Karpas-422 (cell line): ENCODE measurements around the gene GNG8. TPM values are rescaled to one million over a fixed set of nuclear protein-coding genes. Genes with fewer than 3 reads are reported as not detected.

ENCODE experiments used
- DNase-seq: peaks from one replicate; pipeline ENCODE4 v3.0.0-alpha.2; 2015
- H2AFZ ChIP-seq: fragments of 200-600 bp; sonication (generic); 2 replicates; pipeline ENCODE4 v1.6.1; 2014; ENCODE audit warnings: antibody characterized with exemption, low read length, mixed read lengths
- H3K27ac ChIP-seq: fragments of 200-600 bp; sonication (generic); 2 replicates; pipeline ENCODE4 v1.5.1; 2014; ENCODE audit warnings: mild to moderate bottlenecking, low read length, moderate library complexity
- H3K27me3 ChIP-seq: fragments of 200-600 bp; sonication (generic); 2 replicates; pipeline ENCODE4 v1.6.1; 2014; ENCODE audit warnings: low read length, mixed read lengths
- H3K36me3 ChIP-seq: fragments of 200-600 bp; sonication (generic); 2 replicates; pipeline ENCODE4 v1.6.1; 2014; ENCODE audit warnings: low read length, mixed read lengths; ENCODE audit not compliant: insufficient read depth
- H3K4me1 ChIP-seq: fragments of 200-600 bp; sonication (generic); 2 replicates; pipeline ENCODE4 v1.6.1; 2014; ENCODE audit warnings: mild to moderate bottlenecking, low read length, mixed read lengths
- H3K4me2 ChIP-seq: fragments of 200-600 bp; sonication (generic); 2 replicates; pipeline ENCODE4 v1.6.1; 2014; ENCODE audit warnings: low read length, low read depth, mild to moderate bottlenecking; ENCODE audit not compliant: poor library complexity, severe bottlenecking
- H3K4me3 ChIP-seq: fragments of 200-600 bp; sonication (generic); 2 replicates; pipeline ENCODE4 v1.5.1; 2014; ENCODE audit warnings: mild to moderate bottlenecking, antibody characterized with exemption, low read length, mixed read lengths
- H3K79me2 ChIP-seq: fragments of 200-600 bp; sonication (generic); 2 replicates; pipeline ENCODE4 v1.6.1; 2014; ENCODE audit warnings: mild to moderate bottlenecking, low read length, mixed read lengths
- H3K9ac ChIP-seq: fragments of 200-600 bp; sonication (generic); 2 replicates; pipeline ENCODE4 v1.6.0; 2014; ENCODE audit warnings: low read length
- H3K9me2 ChIP-seq: fragments of 200-600 bp; sonication (generic), shearing (Covaris generic); replicated peaks from 2 replicates; pipeline ENCODE4 v1.6.0; 2014; ENCODE audit warnings: mild to moderate bottlenecking, low read length, moderate library complexity; ENCODE audit not compliant: insufficient read depth
- H3K9me3 ChIP-seq: fragments of 300-700, 200-600 bp; sonication (generic); 2 replicates; pipeline ENCODE4 v1.6.1; 2014; ENCODE audit warnings: low read length, mixed read lengths
- H4K20me1 ChIP-seq: fragments of 200-600 bp; sonication (generic); 2 replicates; pipeline ENCODE4 v1.6.1; 2014; ENCODE audit warnings: mild to moderate bottlenecking, antibody characterized with exemption, low read length, low read depth; ENCODE audit not compliant: insufficient read depth
- total RNA-seq: library from RNA; depleted of rRNA; stranded (reverse); fragments of >200 nt; shearing (Covaris generic); gene quantifications from 2 replicates; pipeline ENCODE4 v1.2.3, GENCODE V29; 2014; ENCODE audit warnings: low replicate concordance

Gene GNG8
- total RNA-seq, 1 experiment from 2014 or later: not detected

DNA sequence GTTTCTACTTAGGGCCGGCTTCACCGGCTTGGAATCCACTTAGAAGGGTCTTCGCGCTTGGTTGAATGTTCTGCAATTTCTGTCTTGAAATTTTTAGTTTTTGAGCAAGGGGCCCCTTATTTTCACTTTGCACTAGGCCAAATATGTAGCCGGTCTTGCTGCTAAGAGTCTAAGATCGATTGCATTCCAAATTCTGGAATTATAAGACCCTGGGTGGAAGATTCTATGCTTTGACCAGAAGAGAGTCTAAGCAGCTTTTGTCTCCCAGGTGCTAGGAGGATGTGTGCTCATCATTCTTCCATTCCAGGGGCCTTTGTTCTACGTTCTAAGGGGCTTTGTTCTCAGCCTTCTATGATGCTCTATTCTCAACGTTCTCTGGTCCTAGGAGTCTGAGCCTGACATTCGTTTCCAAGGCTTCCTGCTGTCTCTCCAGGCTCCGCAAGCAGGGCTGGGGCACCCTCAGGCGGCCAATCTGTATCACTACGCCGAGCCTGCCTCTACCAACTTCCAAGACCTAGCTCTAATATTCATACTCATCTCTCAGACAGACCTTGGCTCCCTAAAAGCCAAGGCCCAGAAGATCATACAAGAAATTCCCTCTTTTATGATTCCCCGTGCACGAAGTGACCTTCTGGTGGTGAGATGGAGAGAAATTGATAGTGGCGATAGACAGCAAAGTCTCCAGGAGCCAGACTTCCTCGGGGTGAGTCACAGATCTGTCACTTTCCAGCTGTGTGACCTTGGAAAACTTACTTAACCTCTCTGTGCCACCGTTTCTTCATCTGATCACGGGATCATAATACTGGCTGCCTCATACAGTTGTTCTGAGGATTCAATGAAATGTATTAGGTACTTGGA is 26.0 kb upstream of the GNG8 start:
- no peak overlapping the region for H3K27ac ChIP-seq
- no peaks in the 10 kb centered on the region; the same call in 1 of the 2 replicates for H4K20me1 ChIP-seq
- H2AFZ ChIP-seq: no peak overlapping the region
- H3K9me2 ChIP-seq: no peaks in the 10 kb centered on the region
- peak; percentile 87 for DNase-seq
- H3K4me1 ChIP-seq: peaks cover 29% of the 10 kb centered on the region
- H3K4me3 ChIP-seq: peak overlapping the region; percentile 43
- H3K36me3 ChIP-seq: no peaks in the 10 kb centered on the region
- peak overlapping the region; percentile 66 for H3K4me2 ChIP-seq
- H3K9ac ChIP-seq: peak overlapping the region; percentile 30; the same call in 1 of the 2 replicates
- no peaks in the 10 kb centered on the region for H3K9me3 ChIP-seq
- no peaks in the 10 kb centered on the region for H3K27me3 ChIP-seq
- no peaks in the 10 kb centered on the region for H3K79me2 ChIP-seq

DNA sequence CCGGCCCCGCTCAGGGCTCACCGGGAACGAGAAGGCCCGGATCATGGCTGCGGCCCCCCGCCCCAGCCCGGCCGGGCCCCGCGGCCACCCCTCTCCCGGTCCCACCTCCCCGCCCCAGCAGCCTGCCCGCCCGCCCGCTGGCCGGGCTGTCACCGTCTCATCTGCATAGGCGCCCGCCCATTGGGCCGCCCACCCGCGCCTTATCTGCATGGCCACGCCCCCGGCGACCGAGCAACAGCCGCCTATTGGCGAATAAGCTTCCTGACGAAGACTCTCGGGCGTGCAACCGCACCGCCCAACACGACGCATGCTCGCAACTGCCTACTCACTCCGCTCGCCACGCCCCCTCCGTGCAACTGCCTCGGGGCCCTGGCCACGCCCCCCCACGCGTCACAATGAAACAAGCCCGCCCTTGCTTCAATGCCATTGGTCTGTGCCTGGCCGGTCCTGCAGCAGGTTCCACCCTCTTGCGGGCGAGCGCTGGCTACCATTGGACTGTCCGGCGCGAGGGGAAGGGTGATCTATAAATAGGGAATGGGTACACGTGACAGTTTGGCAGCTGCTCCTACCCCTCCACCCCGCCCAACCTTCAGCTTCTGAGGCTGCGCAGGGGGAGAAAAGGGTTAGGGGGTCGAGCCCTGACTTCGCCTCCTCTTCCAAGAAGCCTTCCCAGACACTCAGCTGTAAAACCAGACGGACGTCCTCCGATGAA is 25.2 kb upstream of the GNG8 start, which contains the start of gene DACT3:
Gene DACT3 (minus strand): TSS at position 163 of the 712 bp plus-strand sequence. CDS start 118 bp downstream, at position 45.
- Histone ChIP-seq H3K4me1 (peaks cover 29% of the 10 kb centered on the region), H2AFZ (0 out of 2 replicates have a peak within 1 kb of the TSS, but pooled peaks have one; percentile 34), H3K79me2 (no peaks in the 10 kb centered on the region), H3K27me3 (no peaks in the 10 kb centered on the region), H3K4me3 (peak within 1 kb of the TSS; percentile 66), H3K9ac (peak within 1 kb of the TSS; percentile 53), H3K4me2 (peak within 1 kb of the TSS; percentile 78), H3K9me3 (no peaks in the 10 kb centered on the region), H3K9me2 (no peaks in the 10 kb centered on the region), H3K36me3 (no peaks in the 10 kb centered on the region), H4K20me1 (no peaks in the 10 kb centered on the region; the same call in 1 of the 2 replicates), H3K27ac (no peak within 1 kb of the TSS)
- DNase-seq: peak; percentile 100

DNA sequence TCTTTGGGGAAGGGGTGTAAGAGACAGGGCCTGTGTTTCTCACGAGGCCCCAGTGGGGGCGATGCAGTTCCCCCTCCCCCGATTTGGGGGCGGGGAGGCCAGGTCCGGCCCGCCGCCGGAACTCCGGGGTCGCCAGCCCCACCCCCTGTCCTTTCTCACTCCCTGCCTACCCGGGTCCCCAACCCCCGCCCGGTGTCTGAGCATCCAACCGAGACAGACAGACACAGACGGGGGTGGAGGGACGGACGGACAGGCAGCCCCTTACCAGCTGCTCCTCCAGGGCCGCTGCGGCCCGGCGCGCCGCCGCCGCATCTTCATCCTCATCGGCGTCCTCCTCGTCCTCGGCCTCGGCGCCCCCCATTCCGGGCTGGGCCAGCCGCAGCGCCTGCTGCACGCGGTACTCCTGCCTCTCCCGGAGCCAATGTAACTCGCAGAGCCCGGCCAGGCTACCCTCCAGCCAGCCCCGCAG is 24.6 kb upstream of the GNG8 start:
- Histone ChIP-seq H3K9me3 (no peaks in the 10 kb centered on the region), H3K9ac (peak overlapping the region; percentile 53), H3K79me2 (no peaks in the 10 kb centered on the region), H3K27me3 (no peaks in the 10 kb centered on the region), H3K4me3 (peak overlapping the region; percentile 66), H3K9me2 (no peaks in the 10 kb centered on the region), H3K4me1 (peaks cover 29% of the 10 kb centered on the region), H3K4me2 (peak overlapping the region; percentile 78), H2AFZ (0 out of 2 replicates have a peak overlapping the region, but pooled peaks have one; percentile 34), H4K20me1 (no peaks in the 10 kb centered on the region; the same call in 1 of the 2 replicates), H3K27ac (no peak overlapping the region), H3K36me3 (no peaks in the 10 kb centered on the region)
- no peak for DNase-seq

DNA sequence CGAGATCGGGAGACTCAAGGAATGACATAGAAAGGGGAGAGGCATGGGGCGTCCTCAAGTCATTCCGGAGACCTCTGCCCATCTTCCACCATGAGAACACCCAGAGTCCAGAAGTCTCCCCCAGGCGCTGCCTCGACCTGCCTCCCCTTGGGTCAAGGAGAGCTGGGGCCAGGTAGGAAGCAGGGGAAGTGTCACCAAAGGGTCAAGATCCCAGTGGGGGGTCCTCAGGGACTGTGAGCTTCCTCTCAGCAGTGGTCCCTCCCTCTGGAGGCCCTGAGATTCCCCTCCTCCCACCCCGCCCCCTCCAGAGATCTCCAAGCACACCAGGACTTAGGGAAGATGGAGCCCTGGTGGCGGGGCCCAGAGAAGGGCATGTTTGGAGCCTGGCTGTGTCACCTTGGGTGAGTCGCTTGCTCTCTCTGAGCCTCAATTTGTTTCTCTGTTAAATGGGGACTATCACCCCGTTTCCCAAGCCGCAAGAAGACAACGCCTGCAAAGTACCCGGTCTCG is 24.1 kb upstream of the GNG8 start:
- no peak overlapping the region for H2AFZ ChIP-seq
- H3K4me2 ChIP-seq: peak overlapping the region; percentile 78
- peak; percentile 38 for DNase-seq

DNA sequence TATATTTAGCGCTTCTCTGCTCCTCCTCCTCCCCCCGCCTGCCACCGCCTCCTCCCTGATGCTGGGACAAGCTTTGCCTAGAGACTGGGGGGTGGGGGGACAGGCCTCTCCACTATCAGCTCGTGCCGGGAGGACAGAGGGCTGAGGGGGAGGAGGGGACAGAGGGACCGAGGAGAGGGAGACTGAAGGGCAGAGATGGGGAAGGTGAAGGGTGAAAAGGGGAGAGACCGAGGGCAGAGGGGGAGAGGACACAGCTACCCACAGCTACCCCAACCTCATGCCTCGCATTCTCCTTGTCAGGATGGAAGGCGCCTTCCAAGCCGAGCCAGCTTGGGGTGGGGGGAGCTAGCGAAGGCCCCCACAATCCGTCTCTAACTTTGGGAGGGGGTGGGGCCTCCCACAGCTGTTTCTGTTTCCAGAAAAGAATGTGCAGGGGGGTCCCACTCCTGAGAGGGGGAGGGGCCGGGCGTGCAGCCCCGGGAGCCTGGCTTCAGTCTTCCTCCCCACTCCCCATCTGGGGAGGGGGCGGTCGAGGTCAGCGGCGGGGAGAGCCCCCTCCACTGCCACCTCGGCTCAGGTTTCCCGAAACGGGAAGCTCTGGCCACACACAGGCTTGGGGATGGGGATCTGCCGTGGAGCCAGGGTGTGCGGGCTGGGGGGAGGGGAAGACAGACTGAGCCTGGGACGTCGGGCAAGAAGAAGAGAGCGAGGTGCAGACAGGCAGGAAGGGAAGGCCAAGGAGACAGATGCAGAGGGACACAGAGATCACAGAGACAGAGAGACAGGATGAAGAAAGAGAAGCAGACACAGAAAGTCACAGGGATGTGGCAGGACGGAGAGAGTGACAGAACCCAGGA is 23.4 kb upstream of the GNG8 start:
- H4K20me1 ChIP-seq: no peaks in the 10 kb centered on the region; the same call in 1 of the 2 replicates
- no peaks in the 10 kb centered on the region for H3K36me3 ChIP-seq
- H3K4me2 ChIP-seq: peak overlapping the region; percentile 55
- no peaks in the 10 kb centered on the region for H3K9me2 ChIP-seq
- H3K4me3 ChIP-seq: peak overlapping the region; percentile 15; the same call in 1 of the 2 replicates
- peak overlapping the region; percentile 27; the same call in 1 of the 2 replicates for H3K9ac ChIP-seq
- no peaks in the 10 kb centered on the region for H3K9me3 ChIP-seq
- no peak overlapping the region for H3K27ac ChIP-seq
- peaks cover 29% of the 10 kb centered on the region for H3K4me1 ChIP-seq
- no peaks in the 10 kb centered on the region for H3K27me3 ChIP-seq
- DNase-seq: no peak
- no peaks in the 10 kb centered on the region for H3K79me2 ChIP-seq
- no peak overlapping the region for H2AFZ ChIP-seq

More for the DNA sequence above, 24.1 kb upstream of the GNG8 start:
- H3K27ac ChIP-seq: no peak overlapping the region
- H4K20me1 ChIP-seq: no peaks in the 10 kb centered on the region; the same call in 1 of the 2 replicates
- no peaks in the 10 kb centered on the region for H3K9me2 ChIP-seq
- no peaks in the 10 kb centered on the region for H3K79me2 ChIP-seq
- H3K9me3 ChIP-seq: no peaks in the 10 kb centered on the region
- H3K36me3 ChIP-seq: no peaks in the 10 kb centered on the region
- H3K4me1 ChIP-seq: peaks cover 29% of the 10 kb centered on the region
- H3K27me3 ChIP-seq: no peaks in the 10 kb centered on the region
- H3K9ac ChIP-seq: peak overlapping the region; percentile 27; the same call in 1 of the 2 replicates
- peak overlapping the region; percentile 66 for H3K4me3 ChIP-seq

DNA sequence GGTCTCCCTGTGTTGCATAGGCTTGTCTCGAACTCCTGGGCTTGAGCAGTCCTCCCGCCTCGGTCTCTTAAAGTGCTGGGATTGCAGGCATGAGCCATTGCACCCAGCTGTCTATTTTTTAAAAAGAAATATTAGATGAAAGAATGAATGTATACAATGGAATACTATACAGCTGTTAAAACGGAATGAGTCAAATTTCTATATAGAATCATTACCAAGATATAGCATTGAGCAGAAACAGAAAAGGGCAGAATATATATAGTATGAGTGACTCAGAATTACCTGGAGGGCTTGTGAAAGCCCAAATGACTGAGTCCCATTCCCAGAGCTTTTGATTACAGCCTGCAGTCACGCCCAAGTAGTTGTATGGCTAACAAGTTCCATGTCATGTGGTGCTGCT is 20.5 kb upstream of the GNG8 start:
- Histone ChIP-seq H3K9me3 (no peaks in the 10 kb centered on the region), H3K79me2 (no peaks in the 10 kb centered on the region), H3K27ac (no peak overlapping the region), H3K36me3 (no peaks in the 10 kb centered on the region), H4K20me1 (no peaks in the 10 kb centered on the region; the same call in 1 of the 2 replicates), H3K4me2 (no peak overlapping the region), H3K27me3 (no peaks in the 10 kb centered on the region), H3K4me1 (peaks cover 21% of the 10 kb centered on the region), H3K9me2 (no peaks in the 10 kb centered on the region), H2AFZ (no peak overlapping the region), H3K4me3 (no peak overlapping the region), H3K9ac (no peak overlapping the region)
- DNase-seq: no peak

DNA sequence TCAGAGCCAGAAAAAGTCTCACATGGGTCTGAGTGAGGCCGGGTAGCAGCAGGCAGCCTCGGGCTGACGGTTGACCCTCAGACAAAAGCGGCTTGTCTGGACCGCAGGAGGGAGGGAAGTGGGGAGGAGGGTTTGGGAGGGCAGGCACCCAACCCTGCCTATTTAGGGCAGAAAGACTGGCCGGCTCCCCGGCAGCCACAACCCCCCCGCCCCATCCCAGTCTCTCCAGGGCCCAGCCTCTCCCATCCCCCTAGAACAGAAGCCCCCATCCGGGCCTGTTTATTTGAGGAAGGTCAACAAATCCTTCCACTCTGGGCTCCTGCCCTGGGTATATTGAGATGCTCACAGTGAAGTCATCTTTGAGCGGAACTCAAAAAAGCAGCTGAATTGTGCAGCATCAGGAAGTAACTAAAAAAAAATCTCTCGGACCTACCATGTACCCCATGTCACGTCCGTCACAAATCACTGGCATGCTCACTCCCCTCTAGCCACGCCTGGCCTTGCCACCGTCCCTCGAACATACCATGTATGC is 18.7 kb upstream of the GNG8 start:
- Histone ChIP-seq H3K9me2 (no peaks in the 10 kb centered on the region), H3K4me3 (no peak overlapping the region), H3K9ac (no peak overlapping the region), H4K20me1 (no peaks in the 10 kb centered on the region), H3K27me3 (no peaks in the 10 kb centered on the region), H3K27ac (no peak overlapping the region), H3K4me2 (no peak overlapping the region), H3K79me2 (no peaks in the 10 kb centered on the region), H3K9me3 (no peaks in the 10 kb centered on the region), H3K36me3 (no peaks in the 10 kb centered on the region), H3K4me1 (peaks cover 7% of the 10 kb centered on the region), H2AFZ (no peak overlapping the region)
- no peak for DNase-seq
